ENCODE results near the gene CYP26A1.

CYP26A1 gene

GRCh38 chr10:93064874-93065660 lies 8.6 kb upstream of the CYP26A1 start:
- DNase-seq: no peak

GRCh38 chr10:93065675-93066543 lies 7.8 kb upstream of the CYP26A1 start:
- no peak for DNase-seq

- no peak for DNase-seq
Observed at GRCh38 chr10:93066544-93066913, 7.2 kb upstream of the CYP26A1 start.

GRCh38 chr10:93067443-93068365 lies 6.0 kb upstream of the CYP26A1 start:
- no peak for DNase-seq

- peak; percentile 58 for DNase-seq
Observed at GRCh38 chr10:93068411-93069244, 5.1 kb upstream of the CYP26A1 start.

- no peak for DNase-seq
Observed at GRCh38 chr10:93069245-93069561, 4.5 kb upstream of the CYP26A1 start.

GRCh38 chr10:93070378-93071176 lies 3.1 kb upstream of the CYP26A1 start:
- no peak for DNase-seq

GRCh38 chr10:93071177-93071472 lies 2.6 kb upstream of the CYP26A1 start:
- no peak for DNase-seq

GRCh38 chr10:93071674-93072224 lies 1.9 kb upstream of the CYP26A1 start:
- DNase-seq: no peak

- DNase-seq: no peak
Observed at GRCh38 chr10:93072225-93072712, 1.4 kb upstream of the CYP26A1 start.

GRCh38 chr10:93072713-93073538 lies 767 bp upstream of the CYP26A1 start:
- no peak for DNase-seq

- DNase-seq: peak; percentile 44
Observed at GRCh38 chr10:93074147-93074596, 479 bp downstream of the CYP26A1 start.

- DNase-seq: no peak
Observed at GRCh38 chr10:93074597-93075368, 1.1 kb downstream of the CYP26A1 start.

- DNase-seq: no peak
Observed at GRCh38 chr10:93075369-93076221, 1.9 kb downstream of the CYP26A1 start.

GRCh38 chr10:93076871-93077270 lies 3.2 kb downstream of the CYP26A1 start:
- no peak for DNase-seq

GRCh38 chr10:93077860-93078337 lies 4.2 kb downstream of the CYP26A1 start:
- no peak for DNase-seq

- DNase-seq: no peak
Observed at GRCh38 chr10:93079663-93080349, 6.1 kb downstream of the CYP26A1 start.
